Activated CD8-positive, alpha-beta memory T cell treated with anti-CD3 and anti-CD28 coated beads, Interleukin-2, amount 50 U/mL, for 1 hour (primary cell): Measurements from ENCODE around the gene HDGFL2.

Source experiments
- DNase-seq: peaks from one replicate; pipeline ENCODE4 v3.0.0-alpha.2; 2020; ENCODE audit errors: extremely low read depth

The HDGFL2 gene

GRCh38 chr19:4497770-4498389 is 25.8 kb downstream of the HDGFL2 start:
- DNase-seq = no peak

- DNase-seq = no peak
These were observed 26.6 kb downstream of the HDGFL2 start for GRCh38 chr19:4498694-4499093.

- DNase-seq = no peak
These were observed 27.2 kb downstream of the HDGFL2 start for GRCh38 chr19:4499318-4499717.

- no peak for DNase-seq
These were observed 27.8 kb downstream of the HDGFL2 start for GRCh38 chr19:4499855-4500254.

GRCh38 chr19:4500841-4501591 is 28.9 kb downstream of the HDGFL2 start:
- DNase-seq = no peak

- no peak for DNase-seq
These were observed 29.6 kb downstream of the HDGFL2 start for GRCh38 chr19:4501691-4502090.

GRCh38 chr19:4502282-4503131 is 30.4 kb downstream of the HDGFL2 start:
- no peak for DNase-seq

GRCh38 chr19:4503132-4503824 is 31.2 kb downstream of the HDGFL2 start:
- no peak for DNase-seq

- no peak for DNase-seq
These were observed 31.7 kb downstream of the HDGFL2 start for GRCh38 chr19:4503825-4504170.

- no peak for DNase-seq
These were observed 32.2 kb downstream of the HDGFL2 start for GRCh38 chr19:4504297-4504701.

GRCh38 chr19:4504891-4505569 is 32.9 kb downstream of the HDGFL2 start:
- no peak for DNase-seq

GRCh38 chr19:4505570-4506448 is 33.7 kb downstream of the HDGFL2 start:
- DNase-seq = no peak

- no peak for DNase-seq
These were observed 34.5 kb downstream of the HDGFL2 start for GRCh38 chr19:4506449-4507149.

- no peak for DNase-seq
These were observed 35.0 kb downstream of the HDGFL2 start for GRCh38 chr19:4507150-4507452.

- DNase-seq = no peak
These were observed 35.7 kb downstream of the HDGFL2 start for GRCh38 chr19:4507804-4508203.

- no peak for DNase-seq
These were observed 36.6 kb downstream of the HDGFL2 start for GRCh38 chr19:4508698-4509097.

GRCh38 chr19:4510435-4511255 is 38.5 kb downstream of the HDGFL2 start:
- DNase-seq = no peak

GRCh38 chr19:4511300-4512054 is 39.4 kb downstream of the HDGFL2 start:
- DNase-seq = no peak
